Thyroid gland (tissue), 4 donors: Measurements from ENCODE around the gene SACM1L.

ENCODE experiments used
- POLR2A ChIP-seq, 2 donors: fragments of 450-650 bp; IDR thresholded peaks; one replicate each; pipeline ENCODE4 v1.6.1; 2017; ENCODE audit warnings: antibody characterized with exemption in 2 of 2, mild to moderate bottlenecking in 2 of 2, moderate library complexity in 1 of 2
- TF ChIP-seq, protein P1 (sequence below), 6 experiments: fragments of 200-600 bp in 3 of 6; fragments of 450-650 bp in 3 of 6; sonication (generic) in 3 of 6; IDR thresholded peaks; one replicate each; pipeline ENCODE4 v1.5.1; 2016 to 2019; ENCODE audit warnings: antibody characterized with exemption in 6 of 6, mild to moderate bottlenecking in 2 of 6, inconsistent platforms in 1 of 6, moderate library complexity in 1 of 6

DNA sequence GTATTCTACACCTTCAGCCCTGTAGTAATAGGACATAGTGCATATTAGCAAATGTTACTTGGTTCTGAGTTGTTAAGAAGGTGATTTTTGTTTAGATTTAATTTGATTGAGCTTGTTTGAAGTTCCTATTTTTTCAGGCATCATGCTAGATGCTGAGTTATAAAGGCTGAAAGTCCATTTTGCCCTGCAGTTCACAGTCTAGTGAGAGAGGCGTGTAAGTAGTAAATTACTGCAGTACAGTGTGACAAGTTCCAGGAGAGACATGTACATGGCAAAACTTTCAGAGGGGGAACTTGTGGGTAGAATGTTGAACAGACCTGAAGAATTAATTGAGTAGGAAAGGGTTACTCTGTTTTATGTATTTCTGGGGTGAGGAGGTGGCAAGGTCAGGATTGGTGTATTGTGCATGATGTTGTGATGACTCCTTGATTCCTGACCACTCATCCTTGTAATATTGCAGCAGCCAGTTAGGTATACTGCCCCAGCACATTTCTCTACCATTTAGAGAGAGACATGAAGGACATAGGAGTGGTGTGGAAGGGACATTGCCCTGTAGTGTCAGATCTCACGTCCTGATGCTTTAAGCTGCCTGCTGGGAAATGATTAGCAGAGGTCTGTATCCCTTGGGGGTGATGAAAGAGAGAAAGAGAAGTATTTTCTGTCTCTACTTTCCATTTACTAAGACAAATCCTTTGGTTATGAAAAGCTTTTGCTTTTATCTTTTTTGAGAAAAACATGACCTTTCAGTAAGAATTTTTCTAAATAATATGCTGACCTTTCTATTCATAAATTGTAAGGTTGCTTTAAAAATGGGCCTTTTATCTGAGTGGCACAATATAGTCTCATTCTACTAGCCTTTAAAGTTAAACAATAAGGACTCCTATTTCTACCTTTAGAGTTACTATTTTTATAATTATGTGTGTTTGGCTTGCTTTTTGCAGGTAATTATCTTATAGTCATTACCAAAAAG, 16.9 kb downstream of the SACM1L start:
- TF ChIP-seq, protein P1, sequence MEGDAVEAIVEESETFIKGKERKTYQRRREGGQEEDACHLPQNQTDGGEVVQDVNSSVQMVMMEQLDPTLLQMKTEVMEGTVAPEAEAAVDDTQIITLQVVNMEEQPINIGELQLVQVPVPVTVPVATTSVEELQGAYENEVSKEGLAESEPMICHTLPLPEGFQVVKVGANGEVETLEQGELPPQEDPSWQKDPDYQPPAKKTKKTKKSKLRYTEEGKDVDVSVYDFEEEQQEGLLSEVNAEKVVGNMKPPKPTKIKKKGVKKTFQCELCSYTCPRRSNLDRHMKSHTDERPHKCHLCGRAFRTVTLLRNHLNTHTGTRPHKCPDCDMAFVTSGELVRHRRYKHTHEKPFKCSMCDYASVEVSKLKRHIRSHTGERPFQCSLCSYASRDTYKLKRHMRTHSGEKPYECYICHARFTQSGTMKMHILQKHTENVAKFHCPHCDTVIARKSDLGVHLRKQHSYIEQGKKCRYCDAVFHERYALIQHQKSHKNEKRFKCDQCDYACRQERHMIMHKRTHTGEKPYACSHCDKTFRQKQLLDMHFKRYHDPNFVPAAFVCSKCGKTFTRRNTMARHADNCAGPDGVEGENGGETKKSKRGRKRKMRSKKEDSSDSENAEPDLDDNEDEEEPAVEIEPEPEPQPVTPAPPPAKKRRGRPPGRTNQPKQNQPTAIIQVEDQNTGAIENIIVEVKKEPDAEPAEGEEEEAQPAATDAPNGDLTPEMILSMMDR (IDR thresholded peaks at IDR 0.05) = no peak
- no peak for TF ChIP-seq POLR2A (IDR thresholded peaks at IDR 0.05)
